GM21786 (cell line): ENCODE data around the gene SLC30A7.
"Not testable (repeated sequence)": the region's sequence is repeated elsewhere in the genome, so short reads cannot be mapped to it uniquely, and the experiment has no call there.

ENCODE experiments used
- ATAC-seq: cut with Tn5 transposase; IDR thresholded peaks from one replicate; pipeline ENCODE4 v1.9.1; 2021; ENCODE audit not compliant: unreplicated experiment

Gene SLC30A7

GRCh38 chr1:100889869-100890482, 5.9 kb upstream of the SLC30A7 start:
- ATAC-seq, result not testable (repeated sequence)

DNA sequence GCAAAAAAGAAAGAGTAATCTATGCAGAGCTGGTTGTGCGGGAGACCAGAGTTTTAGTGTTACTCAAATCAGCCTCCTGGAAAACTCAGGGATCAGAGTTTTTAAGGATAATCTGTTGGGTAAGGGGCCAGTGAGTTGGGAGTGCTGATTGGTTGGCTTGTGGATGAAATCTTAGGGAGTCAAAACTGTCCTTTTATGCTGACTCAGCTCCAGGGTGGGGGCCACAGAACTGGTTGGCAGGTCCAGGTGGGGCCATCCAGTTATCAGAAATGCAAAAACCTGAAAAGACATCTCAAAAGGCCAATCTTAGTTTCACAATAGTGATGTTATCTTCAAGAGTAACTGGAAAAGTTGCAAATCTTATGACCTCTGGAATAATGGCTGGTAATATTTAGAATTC, 4.5 kb upstream of the SLC30A7 start:
- ATAC-seq, result no peak

GRCh38 chr1:100892554-100892953, 3.3 kb upstream of the SLC30A7 start:
- no peak for ATAC-seq

DNA sequence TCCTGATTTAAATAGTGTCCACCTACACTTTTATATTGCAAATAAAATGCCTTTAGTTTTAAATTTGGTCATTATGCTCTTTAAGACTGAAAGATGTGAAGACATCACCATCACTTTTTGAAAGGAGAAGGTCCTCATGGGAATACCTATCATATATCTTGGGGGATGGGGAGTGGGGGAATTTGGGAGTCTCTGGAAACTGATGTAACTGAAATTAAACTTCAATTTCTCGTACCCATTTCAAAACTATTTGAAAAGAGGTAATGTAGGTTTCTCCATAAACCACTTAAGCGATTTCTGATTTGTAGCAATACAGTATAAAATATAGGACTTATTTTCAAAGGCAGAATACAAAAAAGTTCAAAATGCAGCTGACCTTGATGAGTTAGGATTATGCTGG, 2.2 kb upstream of the SLC30A7 start:
- ATAC-seq, result no peak

- ATAC-seq, result peak; percentile 32
These were observed 1.0 kb upstream of the SLC30A7 start, which contains the start of gene EXTL2 for GRCh38 chr1:100894603-100895539. EXTL2 (minus strand) TSS chr1:100894842; CDS start chr1:100888757, 6,085 bp downstream.

DNA sequence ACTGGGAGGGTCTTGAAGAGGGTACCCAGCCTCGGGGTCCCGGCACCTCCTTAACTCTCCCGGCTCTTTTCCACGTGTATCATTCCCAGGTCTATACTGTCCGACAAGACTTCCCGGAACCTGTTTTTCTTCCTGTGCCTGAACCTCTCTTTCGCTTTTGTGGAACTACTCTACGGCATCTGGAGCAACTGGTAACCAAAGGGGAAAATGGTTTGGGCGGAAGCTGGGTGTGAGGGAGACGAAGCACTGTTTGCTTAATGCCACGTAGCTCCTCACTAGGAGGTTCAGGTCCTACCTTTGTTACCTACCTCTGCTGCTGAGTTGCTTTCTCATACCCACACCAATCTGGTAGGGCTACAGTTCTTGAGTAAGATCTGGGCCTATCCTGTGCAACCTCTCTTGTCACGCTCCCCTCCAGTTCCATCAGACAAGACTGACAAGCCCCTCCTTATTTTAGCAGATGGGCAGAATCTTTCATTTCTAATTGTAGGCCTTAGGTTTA, 642 bp downstream of the SLC30A7 start:
- ATAC-seq, result peak; percentile 37

DNA sequence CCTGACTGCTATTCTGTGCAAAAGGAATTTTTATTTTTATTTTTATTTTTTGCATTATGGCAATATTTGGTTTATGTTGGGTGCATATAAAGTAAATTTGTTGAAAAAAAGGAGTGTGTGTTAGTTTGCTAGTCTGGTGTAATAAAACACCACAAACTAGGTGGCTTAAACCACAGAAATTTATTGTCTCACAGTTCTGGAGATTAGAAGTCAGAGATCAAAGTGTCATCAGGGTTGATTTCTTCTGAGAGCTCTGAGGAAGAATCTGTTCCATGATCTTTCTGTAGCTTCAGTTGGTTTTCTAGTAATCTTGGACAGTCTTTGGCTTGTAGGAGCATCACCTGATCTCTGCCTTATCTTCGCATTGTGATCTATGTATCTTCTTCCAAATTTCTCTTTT, 6.5 kb downstream of the SLC30A7 start:
- ATAC-seq, result no peak

DNA sequence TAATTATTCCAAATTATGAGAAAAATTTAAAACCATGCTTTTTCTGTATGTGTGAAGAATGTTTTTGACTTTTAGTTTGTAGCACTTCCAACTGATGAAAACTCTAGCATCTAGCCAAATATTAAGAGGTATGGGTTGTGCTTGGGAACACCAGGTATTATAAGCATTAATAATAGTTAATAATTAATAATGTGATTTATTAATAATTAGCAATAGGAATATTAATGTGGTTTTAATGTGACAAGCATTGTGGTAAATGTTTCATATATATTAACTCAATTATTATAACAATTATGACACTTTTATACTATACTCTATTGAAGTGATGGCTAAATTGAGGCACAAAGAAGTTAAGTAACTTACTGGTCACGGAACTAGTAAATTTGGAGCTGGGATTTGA, 7.9 kb downstream of the SLC30A7 start:
- ATAC-seq, result no peak

GRCh38 chr1:100904528-100904927, 8.6 kb downstream of the SLC30A7 start:
- no peak for ATAC-seq

DNA sequence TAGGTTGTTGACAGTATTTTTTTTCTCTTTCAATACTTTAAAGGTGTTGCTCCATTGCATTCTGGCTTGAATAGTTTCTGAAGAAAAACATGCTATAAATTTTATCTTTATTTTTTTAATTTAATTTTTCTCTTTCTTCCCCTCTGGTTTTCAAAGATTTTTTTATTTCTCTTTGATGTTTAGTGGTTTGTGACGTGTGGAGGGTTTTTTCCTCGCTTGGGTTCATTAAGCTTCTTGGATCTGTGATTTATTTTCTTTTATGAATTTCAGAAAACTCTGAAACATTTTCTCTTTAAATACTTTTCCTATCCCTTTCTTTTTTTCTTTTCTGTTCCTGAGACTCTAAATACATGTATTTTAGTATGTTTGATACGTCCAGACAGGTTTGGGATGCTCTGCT, 9.3 kb downstream of the SLC30A7 start:
- ATAC-seq, result no peak

DNA sequence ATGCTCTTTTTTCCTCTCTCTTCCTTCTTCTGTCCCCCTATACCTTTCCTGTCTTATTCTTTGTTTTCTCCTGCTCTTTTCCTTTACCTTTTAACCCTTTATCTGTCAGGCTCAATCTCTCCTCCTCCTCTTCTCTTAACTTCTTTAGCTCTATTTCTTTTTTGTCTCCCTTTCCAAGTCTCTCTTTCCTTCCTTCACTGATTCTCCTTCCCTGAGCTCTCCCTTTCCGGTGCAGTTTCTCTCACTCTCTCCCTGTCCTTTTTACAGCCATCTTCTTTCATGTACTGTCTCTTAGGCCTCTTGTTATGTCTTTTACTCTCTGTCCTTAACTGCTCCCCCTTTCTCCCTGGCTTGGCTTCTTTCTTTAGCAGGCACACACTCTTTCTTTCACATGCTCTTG, 12.0 kb downstream of the SLC30A7 start:
- no peak for ATAC-seq

GRCh38 chr1:100909018-100909417, 13.1 kb downstream of the SLC30A7 start:
- no peak for ATAC-seq

DNA sequence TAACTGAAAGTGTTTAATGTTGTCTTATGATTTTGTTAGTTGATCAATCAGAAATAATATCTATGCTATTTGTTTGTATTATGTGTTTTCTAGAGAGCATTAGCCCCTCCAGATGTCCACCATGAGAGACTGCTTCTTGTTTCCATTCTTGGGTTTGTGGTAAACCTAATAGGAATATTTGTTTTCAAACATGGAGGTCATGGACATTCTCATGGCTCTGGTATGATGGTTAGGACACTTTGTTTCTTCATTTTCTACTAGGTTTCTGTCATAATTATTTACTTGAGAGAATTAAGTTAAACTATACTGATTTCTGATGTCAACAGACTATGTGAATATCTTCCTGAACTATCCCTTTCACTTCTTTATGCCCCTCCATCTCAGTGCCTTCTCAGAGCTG, 16.1 kb downstream of the SLC30A7 start:
- ATAC-seq, result no peak

GRCh38 chr1:100921110-100921706, 25.3 kb downstream of the SLC30A7 start:
- no peak for ATAC-seq

GRCh38 chr1:100924212-100924611, 28.3 kb downstream of the SLC30A7 start:
- no peak for ATAC-seq

DNA sequence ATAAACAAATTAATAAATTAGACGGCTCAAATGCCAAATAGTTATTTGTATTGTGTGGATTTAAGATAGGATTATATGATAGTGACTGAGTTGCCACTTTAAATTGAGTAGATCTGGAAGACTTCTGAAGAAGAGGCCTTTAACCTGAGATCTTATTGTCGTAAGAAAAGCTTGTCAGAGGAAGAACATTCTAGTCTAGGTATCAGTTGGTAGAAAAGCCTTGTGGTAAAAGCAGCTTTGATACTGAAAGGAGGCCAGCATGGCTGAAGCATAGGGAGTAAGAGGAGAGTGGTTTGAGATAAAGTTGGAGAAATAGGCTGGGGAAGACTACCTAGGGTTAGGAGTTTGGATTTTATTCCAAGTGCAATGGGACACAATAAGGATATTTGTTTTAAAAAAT, 29.1 kb downstream of the SLC30A7 start:
- ATAC-seq, result no peak

- no peak for ATAC-seq
These were observed 30.4 kb downstream of the SLC30A7 start for GRCh38 chr1:100926240-100926639.

DNA sequence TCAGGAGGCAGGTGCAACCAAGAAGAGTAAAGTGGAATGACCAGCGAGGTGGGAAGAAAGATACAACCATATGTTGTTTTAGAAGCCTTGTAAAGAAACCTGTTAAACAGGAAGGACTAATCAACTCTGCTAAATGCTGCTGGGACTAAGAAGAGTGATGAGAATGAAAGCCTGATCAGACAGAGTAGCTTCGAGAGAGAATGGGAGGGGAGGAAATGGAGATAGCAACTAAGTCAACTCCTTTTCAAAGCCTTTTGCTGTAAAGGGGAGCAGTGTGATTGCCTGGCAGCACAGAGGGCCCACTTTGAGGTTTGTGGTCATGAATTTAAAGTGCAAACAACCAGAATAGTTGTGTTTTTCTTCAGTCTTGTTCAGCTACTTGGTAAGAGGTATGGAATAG, 31.4 kb downstream of the SLC30A7 start:
- peak; percentile 58 for ATAC-seq

- ATAC-seq, result no peak
These were observed 32.2 kb downstream of the SLC30A7 start for GRCh38 chr1:100928128-100928527.

DNA sequence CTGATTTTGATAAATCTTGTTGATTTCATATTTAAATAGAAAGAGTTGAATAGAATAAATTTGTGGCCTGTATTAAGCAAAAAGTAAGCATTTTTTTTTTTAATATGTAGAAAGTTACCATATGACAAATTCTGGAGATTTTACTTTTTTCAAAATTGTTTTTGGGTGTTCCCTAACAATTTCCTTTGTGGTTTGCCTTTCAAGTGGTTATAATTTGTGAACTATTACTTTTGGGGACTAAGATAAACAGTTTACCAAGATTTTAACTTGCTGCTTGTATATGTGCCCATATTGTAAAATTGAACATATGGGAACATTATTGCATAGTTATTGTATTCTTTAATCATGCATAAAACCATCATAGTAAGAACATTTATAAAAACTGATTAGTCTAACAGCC, 34.6 kb downstream of the SLC30A7 start:
- ATAC-seq, result no peak

- no peak for ATAC-seq
These were observed 35.8 kb downstream of the SLC30A7 start for GRCh38 chr1:100931716-100932115.

DNA sequence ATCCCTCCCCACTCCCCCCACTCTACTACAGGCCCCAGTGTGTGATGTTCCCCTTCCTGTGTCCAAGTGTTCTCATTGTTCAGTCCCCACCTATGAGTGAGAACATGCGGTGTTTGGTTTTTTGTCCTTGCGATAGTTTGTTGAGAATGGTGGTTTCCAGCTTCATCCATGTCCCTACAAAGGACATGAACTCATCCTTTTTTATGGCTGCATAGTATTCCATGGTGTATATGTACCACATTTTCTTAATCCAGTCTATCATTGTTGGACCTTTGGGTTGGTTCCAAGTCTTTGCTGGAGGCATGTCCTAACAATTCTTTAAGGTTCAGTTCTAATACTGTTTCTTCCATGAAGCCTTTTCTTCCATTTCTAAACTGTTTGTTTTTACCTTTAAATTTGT, 37.7 kb downstream of the SLC30A7 start:
- ATAC-seq, result not testable (repeated sequence)
